Right lobe of liver (tissue), 6 donors: Measurements from ENCODE around the gene CYTH3. TPM values are rescaled to one million over a fixed set of nuclear protein-coding genes. Genes with fewer than 3 reads are reported as not detected.
A peak's percentile ranks its signal among the peaks of the same experiment; 100 is the strongest.

Source experiments
- ATAC-seq, 4 donors: fragments of 200-7000 bp; cut with Tn5 transposase; one replicate each; pipeline ENCODE4 v1.9.1; 2020; ENCODE audit warnings: mild to moderate bottlenecking in 4 of 4, moderate library complexity in 4 of 4
- DNase-seq, 3 donors: peaks; one replicate each; pipeline ENCODE4 v3.0.0-alpha.2; 2020
- H3K27ac ChIP-seq, 3 donors: fragments of 200-600 bp; one replicate each; pipeline ENCODE4 v1.8.0; 2022
- H3K27me3 ChIP-seq, 2 donors: fragments of 200-600 bp; one replicate each; pipeline ENCODE4 v1.8.0; 2022
- H3K36me3 ChIP-seq, 4 donors: fragments of 200-600 bp; sonication (generic) in 1 of 4; one replicate each; pipeline versions ENCODE4 v1.5.1 to v1.8.0; 2017 to 2022; ENCODE audit warnings: control low read depth in 1 of 4
- H3K4me1 ChIP-seq, 4 donors: fragments of 200-600 bp; sonication (generic) in 1 of 4; one replicate each; pipeline versions ENCODE4 v1.5.1 to v1.8.0; 2017 to 2022; ENCODE audit warnings: control low read depth in 1 of 4
- H3K4me3 ChIP-seq, 3 donors: fragments of 200-600 bp; one replicate each; pipeline ENCODE4 v1.8.0; 2022
- H3K9me3 ChIP-seq, 4 donors: fragments of 200-600 bp; sonication (generic) in 1 of 4; one replicate each; pipeline versions ENCODE4 v1.5.1 to v1.8.0; 2017 to 2022; ENCODE audit warnings: control low read depth in 1 of 4
- CTCF ChIP-seq, 4 donors: fragments of 200-600 bp in 3 of 4; fragments of 450-650 bp in 1 of 4; IDR thresholded peaks; one replicate each; pipeline versions ENCODE4 v1.5.1 to v1.8.0; 2016 to 2022; ENCODE audit warnings: antibody characterized with exemption in 4 of 4, mild to moderate bottlenecking in 2 of 4
- POLR2A ChIP-seq: fragments of 450-650 bp; IDR thresholded peaks from one replicate; pipeline ENCODE4 v1.6.1; 2017; ENCODE audit warnings: antibody characterized with exemption, mild to moderate bottlenecking
- WGBS: methylation state at CpG from one replicate; pipeline ENCODE4 v1.1.6; 2018; ENCODE audit warnings: low coverage, low lambda C conversion rate; ENCODE audit not compliant: insufficient coverage; ENCODE audit errors: missing lambda C conversion rate; 5-methylcytosine and 5-hydroxymethylcytosine counted together
- intact Hi-C, 2 donors: fragments of 100-400 bp; cut with DNase I; formaldehyde crosslinking; loops; one replicate each; pipeline versions ENCODE4 v1.11.2 to v1.14.1; 2022
- total RNA-seq, 6 experiments: library from RNA; depleted of rRNA in 2 of 6; stranded (reverse); fragments of >200 nt in 2 of 6; fragmentation: NEBNext Ultra II Directional in 3 of 6; extraction: Animal tissue kit (Norgen Biotek cat#: 25700) in 3 of 6; gene quantifications; one replicate each; pipeline versions ENCODE4 v1.1.0 to v1.2.4, GENCODE V29; 2016 to 2023
- donor health status: DM: no; HTN: yes; CAD: no.
- donor health status: DM: no; HTN: no; CAD: no.
- donor health status: DM: no; HTN: no; CAD: no.
- donor health status: DM: no; HTN: yes; CAD: no.
- donor health status: DM: no; HTN: yes; CAD: no.

Gene CYTH3
- total RNA-seq, 6 experiments from 2014 or later = 2.7 to 6.6 (median 4.1) TPM

DNA sequence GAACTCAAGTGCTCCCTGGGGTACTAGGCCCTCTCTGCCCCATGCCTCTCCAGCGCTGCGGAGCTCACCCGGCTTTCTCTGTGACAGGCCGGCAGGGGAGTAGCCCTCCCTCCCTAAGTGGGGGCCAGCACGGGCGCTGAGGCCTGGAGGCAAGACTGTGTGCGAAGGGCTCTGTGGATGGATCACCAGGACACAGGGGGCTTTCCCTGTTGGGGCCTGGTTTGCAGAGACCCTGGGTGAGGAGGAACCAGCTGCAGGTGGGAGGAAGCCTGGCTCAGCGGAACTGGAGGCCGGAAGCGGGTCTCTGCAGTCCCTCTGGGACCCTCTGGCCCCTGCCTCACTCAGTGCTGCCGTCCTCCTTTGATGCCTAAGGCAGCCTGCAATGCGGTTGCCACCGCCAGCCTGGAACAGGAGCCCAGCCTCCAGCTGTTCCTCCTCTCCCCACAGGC is 106.0 kb downstream of the CYTH3 start:
- TF ChIP-seq POLR2A = no peak
- no peak for TF ChIP-seq CTCF (IDR thresholded peaks at IDR 0.05)
- no peaks in the 10 kb centered on the region for H3K27me3 ChIP-seq
- DNase-seq = no peak
- H3K9me3 ChIP-seq = no peaks in the 10 kb centered on the region
- no peaks in the 10 kb centered on the region for H3K4me1 ChIP-seq
- no peak overlapping the region for H3K27ac ChIP-seq
- H3K36me3 ChIP-seq = peaks cover 0 to 7% (median 0%) of the 10 kb centered on the region in 4 donors
- ATAC-seq = no peak
- WGBS = no CpG with 5 or more reads among the region's 13 CpGs
- H3K4me3 ChIP-seq = no peak overlapping the region
- intact Hi-C loops = loop anchor here (10.0 kb wide), 1 partner anchor 158 kb away; no protein-coding TSS in a partner anchor

DNA sequence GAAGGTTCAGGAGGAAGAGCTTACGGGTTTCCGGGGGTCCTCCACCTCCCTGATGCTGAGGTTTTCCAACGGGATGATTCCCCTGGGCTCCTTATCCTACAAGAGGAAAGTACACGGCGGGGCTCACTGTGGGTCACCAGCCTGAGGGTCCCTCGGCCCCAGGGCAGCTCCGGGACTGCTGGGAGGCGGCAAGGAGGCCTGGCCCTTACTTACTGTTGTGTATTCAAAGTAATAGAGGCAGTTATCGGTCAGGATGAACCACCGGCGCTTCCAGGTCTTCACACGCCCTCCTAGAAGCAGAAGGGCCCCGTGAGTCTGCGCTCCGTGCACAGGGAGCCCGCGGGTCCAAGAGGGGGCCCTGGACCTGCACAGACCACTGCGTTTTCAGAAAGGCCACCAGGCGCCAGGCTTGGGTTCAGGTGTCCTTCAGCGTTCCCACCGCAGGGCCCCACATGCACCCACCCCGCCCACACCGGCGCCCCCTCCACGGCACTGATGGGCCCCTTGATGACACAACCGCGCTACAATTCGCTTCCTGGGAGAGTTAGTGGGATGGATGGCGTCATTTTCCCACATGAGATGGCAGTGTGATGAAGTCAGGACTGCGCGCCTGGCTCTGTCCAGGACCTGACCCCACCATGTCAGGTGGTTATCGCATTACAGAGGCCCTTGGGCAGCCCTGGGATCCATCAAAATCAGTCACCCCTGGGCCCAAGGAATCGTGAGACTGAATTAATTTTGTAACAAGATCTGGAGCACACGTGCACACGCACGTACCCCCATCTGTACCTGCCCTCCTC is 106.7 kb downstream of the CYTH3 start:
- TF ChIP-seq POLR2A (no peak), CTCF (IDR thresholded peaks at IDR 0.05) (no peak)
- Histone ChIP-seq H3K4me1 (no peaks in the 10 kb centered on the region), H3K27ac (no peak overlapping the region), H3K9me3 (no peaks in the 10 kb centered on the region), H3K4me3 (no peak overlapping the region), H3K27me3 (no peaks in the 10 kb centered on the region), H3K36me3 (peaks cover 0 to 9% (median 0%) of the 10 kb centered on the region in 4 donors)
- intact Hi-C loops = loop anchor here (10.0 kb wide), 1 partner anchor 159 kb away; no protein-coding TSS in a partner anchor
- ATAC-seq = no peak
- no peak for DNase-seq
- 90% methylated on average over 5 of the region's 36 CpGs for WGBS

- no peaks in the 10 kb centered on the region for H3K4me1 ChIP-seq
- DNase-seq = no peak
- no peak overlapping the region for H3K27ac ChIP-seq
- TF ChIP-seq POLR2A = no peak
- WGBS = 87% methylated on average over 11 of the region's 19 CpGs
- peaks cover 0 to 9% (median 0%) of the 10 kb centered on the region in 4 donors for H3K36me3 ChIP-seq
- H3K4me3 ChIP-seq = no peak overlapping the region
- intact Hi-C loops = loop anchor here (10.0 kb wide), 1 partner anchor 160 kb away; no protein-coding TSS in a partner anchor
- no peak for ATAC-seq
- H3K27me3 ChIP-seq = no peaks in the 10 kb centered on the region
- no peaks in the 10 kb centered on the region for H3K9me3 ChIP-seq
These were observed 107.3 kb downstream of the CYTH3 start for GRCh38 chr7:6165075-6165474.

DNA sequence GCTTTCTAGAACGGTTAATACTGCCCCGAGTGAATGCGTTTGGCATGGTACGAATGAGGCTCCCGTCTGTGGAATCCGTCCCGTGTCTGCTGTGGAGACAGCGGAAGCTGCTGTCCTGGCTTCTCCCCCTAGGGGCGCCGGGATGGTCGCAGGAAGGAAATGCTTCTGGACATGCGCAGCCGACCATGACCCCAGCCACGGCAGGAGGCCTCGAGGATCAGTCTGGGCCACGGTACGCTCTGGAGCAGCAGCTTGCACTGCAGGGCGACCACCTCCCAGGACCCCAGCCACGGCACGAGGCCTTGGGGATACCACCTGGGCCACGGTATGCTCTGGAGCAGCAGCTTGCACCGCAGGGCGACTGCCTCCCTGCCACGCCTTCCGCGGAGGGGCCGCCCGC is 107.9 kb downstream of the CYTH3 start:
- intact Hi-C loops = loop anchor here (10.0 kb wide), 1 partner anchor 160 kb away; no protein-coding TSS in a partner anchor
- DNase-seq = no peak
- peaks cover 0 to 9% (median 0%) of the 10 kb centered on the region in 4 donors for H3K36me3 ChIP-seq

More for the DNA sequence above, 107.9 kb downstream of the CYTH3 start:
- peak in 1 of 4 donors; percentile 13 for TF ChIP-seq CTCF (IDR thresholded peaks at IDR 0.05)
- no peak for TF ChIP-seq POLR2A
- H3K4me1 ChIP-seq = no peaks in the 10 kb centered on the region
- no peaks in the 10 kb centered on the region for H3K27me3 ChIP-seq
- ATAC-seq = peak in 3 of 4 donors; percentile 12 to 22 (median 13)
- WGBS = 70% methylated on average over 4 of the region's 28 CpGs
- no peak overlapping the region for H3K4me3 ChIP-seq
- no peak overlapping the region for H3K27ac ChIP-seq
- no peaks in the 10 kb centered on the region for H3K9me3 ChIP-seq
